ENCODE data around the gene TSHR.

- TF ChIP-seq NFIC (IDR thresholded peaks at IDR 0.05) (no peak), TEAD4 (IDR thresholded peaks at IDR 0.05) (no peak), EGR1 (IDR thresholded peaks at IDR 0.05) (no peak), TCF12 (IDR thresholded peaks at IDR 0.05; ENCODE audit: low read depth) (no peak), EP300 (IDR thresholded peaks at IDR 0.05; ENCODE audit: borderline replicate concordance) (no peak), REST (IDR thresholded peaks at IDR 0.05; ENCODE audit: low read depth) (no peak), YY1 (IDR thresholded peaks at IDR 0.05; ENCODE audit: low read depth) (no peak), MAX (IDR thresholded peaks at IDR 0.05) (no peak), TAF1 (IDR thresholded peaks at IDR 0.05; ENCODE audit: low read depth) (no peak), RAD21 (IDR thresholded peaks at IDR 0.05; ENCODE audit: low read depth) (no peak), CEBPB (IDR thresholded peaks at IDR 0.05) (no peak)
These were observed 135.7 kb downstream of the TSHR start for GRCh38 chr14:81091139-81091538.

Measured in Ishikawa (cell line).